ENCODE data around the gene DDX28. TPM values are rescaled to one million over a fixed set of nuclear protein-coding genes. Genes with fewer than 3 reads are reported as not detected.

DDX28 gene
- total RNA-seq, 2 experiments from 2014 or later: 16.6 to 17.3 TPM

DNA sequence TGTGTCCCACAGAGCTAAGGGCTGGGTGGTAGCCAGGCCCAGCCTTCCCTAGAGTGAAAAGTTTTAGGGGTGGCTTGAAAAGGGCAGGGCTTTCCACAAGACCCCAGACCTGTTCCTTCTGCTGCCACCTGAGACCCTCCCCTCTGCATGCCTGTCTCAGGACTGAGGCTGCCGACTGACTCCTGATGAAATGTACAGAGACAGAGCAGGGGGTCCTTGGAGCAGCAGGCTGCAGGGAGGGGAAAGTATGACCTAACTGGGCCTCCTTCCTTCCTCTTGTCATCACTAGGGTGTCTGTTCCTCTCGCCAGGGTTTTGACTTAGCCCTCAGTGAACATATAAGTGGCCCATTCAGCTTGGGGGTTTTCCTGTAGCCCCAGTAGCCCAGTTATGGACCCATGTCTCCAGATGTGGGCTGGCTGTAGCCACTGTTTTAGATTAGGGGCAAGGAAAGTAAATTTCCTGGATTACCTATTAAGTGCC, 47.3 kb upstream of the DDX28 start:
- no peak overlapping the region for H3K4me3 Mint-ChIP-seq
- H3K36me3 Mint-ChIP-seq (ENCODE audit: low read depth): peaks cover 67% of the 10 kb centered on the region
- no peaks in the 10 kb centered on the region for H3K9me3 Mint-ChIP-seq
- peak overlapping the region; percentile 86 for H3K27ac Mint-ChIP-seq
- H3K4me1 Mint-ChIP-seq (ENCODE audit: low read depth): peaks cover 61% of the 10 kb centered on the region
- POLR2A ChIA-PET: interaction anchor here (0.5 to 4.5 kb wide), 6 partner anchors 9 to 224 kb away, joined by 3 to 16 read pairs (median 4); partner anchors contain the start of gene NFATC3
- H3K27me3 Mint-ChIP-seq: no peaks in the 10 kb centered on the region
- CTCF ChIA-PET: interaction anchor here (0.9 to 3.1 kb wide), 6 partner anchors 14 to 47 kb away, joined by 3 to 10 read pairs (median 5); partner anchors contain the start of gene NFATC3
- ATAC-seq (peak; percentile 40), DNase-seq (peak; percentile 30)
- TF ChIP-seq, protein P1, sequence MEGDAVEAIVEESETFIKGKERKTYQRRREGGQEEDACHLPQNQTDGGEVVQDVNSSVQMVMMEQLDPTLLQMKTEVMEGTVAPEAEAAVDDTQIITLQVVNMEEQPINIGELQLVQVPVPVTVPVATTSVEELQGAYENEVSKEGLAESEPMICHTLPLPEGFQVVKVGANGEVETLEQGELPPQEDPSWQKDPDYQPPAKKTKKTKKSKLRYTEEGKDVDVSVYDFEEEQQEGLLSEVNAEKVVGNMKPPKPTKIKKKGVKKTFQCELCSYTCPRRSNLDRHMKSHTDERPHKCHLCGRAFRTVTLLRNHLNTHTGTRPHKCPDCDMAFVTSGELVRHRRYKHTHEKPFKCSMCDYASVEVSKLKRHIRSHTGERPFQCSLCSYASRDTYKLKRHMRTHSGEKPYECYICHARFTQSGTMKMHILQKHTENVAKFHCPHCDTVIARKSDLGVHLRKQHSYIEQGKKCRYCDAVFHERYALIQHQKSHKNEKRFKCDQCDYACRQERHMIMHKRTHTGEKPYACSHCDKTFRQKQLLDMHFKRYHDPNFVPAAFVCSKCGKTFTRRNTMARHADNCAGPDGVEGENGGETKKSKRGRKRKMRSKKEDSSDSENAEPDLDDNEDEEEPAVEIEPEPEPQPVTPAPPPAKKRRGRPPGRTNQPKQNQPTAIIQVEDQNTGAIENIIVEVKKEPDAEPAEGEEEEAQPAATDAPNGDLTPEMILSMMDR (IDR thresholded peaks at IDR 0.05): no peak
- intact Hi-C loops (cut with micrococcal nuclease): no loop called here

DNA sequence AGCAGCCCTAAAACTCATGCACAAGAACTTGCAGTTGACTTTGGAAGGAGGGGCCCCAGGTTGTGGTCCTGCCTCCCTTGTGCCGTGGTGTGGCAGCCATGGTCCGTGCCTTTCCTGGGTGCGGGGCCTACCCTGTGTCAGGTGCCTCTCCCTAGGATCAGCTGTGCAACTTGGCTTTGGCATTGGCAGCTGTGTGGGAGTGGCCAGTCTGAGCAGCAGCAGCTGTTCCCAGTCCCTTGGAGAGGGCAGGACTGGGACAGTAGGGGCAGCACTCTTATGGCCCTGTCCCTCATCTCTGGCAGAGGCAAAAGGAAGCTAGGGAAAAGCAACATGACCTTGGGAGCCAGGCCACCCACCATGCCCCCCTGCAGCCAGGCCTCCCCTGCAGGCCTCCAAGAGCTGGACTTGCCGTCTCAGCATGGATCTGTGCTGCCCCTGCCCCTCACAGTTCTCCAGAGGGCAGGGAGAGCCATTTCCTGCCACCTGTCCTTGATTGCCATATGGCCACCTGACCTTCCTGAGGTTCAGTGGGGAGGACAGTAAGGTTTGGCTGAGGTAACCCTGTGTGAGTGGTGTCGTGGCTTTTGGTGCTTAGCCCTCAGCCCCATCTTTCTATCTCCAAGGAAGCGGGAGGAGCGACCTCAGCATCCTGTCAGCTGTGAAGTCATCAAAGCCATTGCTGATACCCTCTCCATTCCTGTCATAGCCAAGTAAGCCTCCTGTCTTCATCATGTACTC, 46.6 kb upstream of the DDX28 start:
- H3K4me3 Mint-ChIP-seq: no peak overlapping the region
- TF ChIP-seq, protein P1 (IDR thresholded peaks at IDR 0.05): no peak
- H3K27ac Mint-ChIP-seq: peak overlapping the region; percentile 86
- POLR2A ChIA-PET: interaction anchor here (0.5 to 4.5 kb wide), 6 partner anchors 9 to 225 kb away, joined by 3 to 16 read pairs (median 6); partner anchors contain the start of gene NFATC3
- CTCF ChIA-PET: interaction anchor here (1.1 to 3.1 kb wide), 8 partner anchors 10 to 159 kb away, joined by 3 to 10 read pairs (median 4); partner anchors contain the start of gene NFATC3
- peak; percentile 37 for ATAC-seq
- DNase-seq: peak; percentile 64
- intact Hi-C loops (cut with micrococcal nuclease): no loop called here
- H3K36me3 Mint-ChIP-seq (ENCODE audit: low read depth): peaks cover 63% of the 10 kb centered on the region
- H3K9me3 Mint-ChIP-seq: no peaks in the 10 kb centered on the region
- H3K4me1 Mint-ChIP-seq (ENCODE audit: low read depth): peaks cover 59% of the 10 kb centered on the region
- H3K27me3 Mint-ChIP-seq: no peaks in the 10 kb centered on the region

DNA sequence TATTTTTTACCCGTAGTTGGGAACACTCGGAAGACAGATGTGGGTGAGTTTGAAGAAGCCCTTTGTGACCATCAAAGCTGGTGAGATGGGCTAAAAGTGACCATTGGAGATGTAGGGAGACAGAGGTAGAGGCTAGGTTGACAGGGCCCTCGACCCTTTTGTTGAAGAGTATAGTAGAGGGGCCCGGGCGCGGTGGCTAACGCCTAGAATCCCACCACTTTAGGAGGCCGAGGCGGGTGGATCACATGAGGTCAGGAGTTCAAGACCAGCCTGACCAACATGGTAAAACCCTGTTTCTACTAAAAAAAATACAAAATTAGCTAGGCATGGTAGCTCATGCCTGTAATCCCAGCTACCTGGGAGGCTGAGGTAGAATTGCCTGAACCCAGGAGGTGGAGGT, 45.9 kb upstream of the DDX28 start:
- Mint-ChIP-seq H3K9me3 (no peaks in the 10 kb centered on the region), H3K27me3 (no peaks in the 10 kb centered on the region), H3K4me3 (no peak overlapping the region), H3K4me1 (ENCODE audit: low read depth) (peaks cover 58% of the 10 kb centered on the region), H3K36me3 (ENCODE audit: low read depth) (peaks cover 61% of the 10 kb centered on the region), H3K27ac (peak overlapping the region; percentile 55)
- intact Hi-C loops (cut with micrococcal nuclease): no loop called here
- ATAC-seq: no peak
- no peak for DNase-seq
- POLR2A ChIA-PET: interaction anchor here (0.6 to 4.5 kb wide), 3 partner anchors 11 to 31 kb away, joined by 7 to 16 read pairs (median 9); partner anchors contain the start of gene NFATC3
- TF ChIP-seq, protein P1 (IDR thresholded peaks at IDR 0.05): no peak
- CTCF ChIA-PET: interaction anchor here (1.1 to 3.1 kb wide), 7 partner anchors 11 to 159 kb away, joined by 3 to 10 read pairs (median 5); partner anchors contain the start of gene NFATC3

DNA sequence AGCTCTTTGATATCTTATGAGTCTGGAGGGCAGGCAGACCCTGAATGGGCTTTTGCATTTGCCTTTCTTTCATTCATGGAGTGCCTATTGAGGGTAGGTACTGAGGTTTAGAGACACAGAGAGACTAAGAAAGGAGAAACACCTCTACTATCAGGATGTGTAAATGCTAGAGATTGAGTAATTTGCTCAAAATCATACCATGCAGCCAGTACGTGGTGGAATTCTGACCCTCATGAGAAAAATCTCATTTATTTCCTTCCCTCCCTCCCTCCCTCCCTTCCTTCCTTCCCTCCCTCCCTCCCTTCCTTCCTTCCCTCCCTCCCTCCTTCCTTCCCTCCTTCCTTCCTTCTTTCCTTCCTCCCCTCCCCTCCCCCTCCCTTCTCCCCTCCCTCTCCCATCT, 43.7 kb upstream of the DDX28 start:
- ChIA-PET POLR2A (no interaction called here), CTCF (interaction anchor here (0.9 to 4.0 kb wide), 4 partner anchors 9 to 44 kb away, joined by 4 to 38 read pairs (median 12); partner anchors contain the start of genes DDX28, DUS2 and NFATC3)
- peak overlapping the region; percentile 49 for H3K27ac Mint-ChIP-seq
- intact Hi-C loops (cut with micrococcal nuclease): no loop called here
- H3K4me3 Mint-ChIP-seq: no peak overlapping the region
- no peaks in the 10 kb centered on the region for H3K27me3 Mint-ChIP-seq
- DNase-seq: no peak
- TF ChIP-seq, protein P1 (IDR thresholded peaks at IDR 0.05): no peak
- no peaks in the 10 kb centered on the region for H3K9me3 Mint-ChIP-seq
- peaks cover 55% of the 10 kb centered on the region for H3K36me3 Mint-ChIP-seq (ENCODE audit: low read depth)
- peaks cover 63% of the 10 kb centered on the region for H3K4me1 Mint-ChIP-seq (ENCODE audit: low read depth)
- no peak for ATAC-seq
